C1 segment of cervical spinal cord (tissue), 14 donors: ENCODE results near the gene SDCBP2.

Source experiments
- DNase-seq, 14 donors: peaks; one replicate each; lab custom pipeline; 2025; lab: John Stamatoyannopoulos, UW

Gene SDCBP2

GRCh38 chr20:1331101-1331500, 2.2 kb upstream of the SDCBP2 start:
- no peak for DNase-seq

GRCh38 chr20:1330075-1330830, 1.3 kb upstream of the SDCBP2 start:
- DNase-seq, result peak in 5 of 14 donors; percentile 18 to 74 (median 44)

- DNase-seq, result no peak
These were observed 886 bp downstream of the SDCBP2 start for GRCh38 chr20:1327827-1328679.

DNA sequence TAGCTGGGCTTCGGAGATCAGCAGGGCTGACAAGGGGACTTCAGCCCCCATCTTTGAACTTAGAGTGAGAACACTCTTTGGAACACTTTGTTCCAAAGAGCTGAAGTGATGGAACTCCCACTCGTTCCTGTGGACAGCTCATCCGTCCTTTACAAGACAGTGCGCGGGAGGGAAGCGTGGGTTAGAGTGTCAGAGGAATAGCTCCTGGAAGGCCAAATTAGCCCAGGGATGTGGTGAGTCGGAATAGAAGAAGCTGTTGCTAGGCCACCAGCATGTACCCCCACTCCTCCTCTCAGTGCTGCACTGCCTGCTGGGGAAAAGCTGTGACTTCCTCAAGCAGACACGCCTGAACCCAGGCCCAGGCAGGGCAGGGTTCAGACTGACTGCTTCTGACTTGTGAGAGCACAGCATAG, 1.7 kb downstream of the SDCBP2 start:
- DNase-seq, result no peak

GRCh38 chr20:1326031-1326930, 2.7 kb downstream of the SDCBP2 start:
- no peak for DNase-seq

DNA sequence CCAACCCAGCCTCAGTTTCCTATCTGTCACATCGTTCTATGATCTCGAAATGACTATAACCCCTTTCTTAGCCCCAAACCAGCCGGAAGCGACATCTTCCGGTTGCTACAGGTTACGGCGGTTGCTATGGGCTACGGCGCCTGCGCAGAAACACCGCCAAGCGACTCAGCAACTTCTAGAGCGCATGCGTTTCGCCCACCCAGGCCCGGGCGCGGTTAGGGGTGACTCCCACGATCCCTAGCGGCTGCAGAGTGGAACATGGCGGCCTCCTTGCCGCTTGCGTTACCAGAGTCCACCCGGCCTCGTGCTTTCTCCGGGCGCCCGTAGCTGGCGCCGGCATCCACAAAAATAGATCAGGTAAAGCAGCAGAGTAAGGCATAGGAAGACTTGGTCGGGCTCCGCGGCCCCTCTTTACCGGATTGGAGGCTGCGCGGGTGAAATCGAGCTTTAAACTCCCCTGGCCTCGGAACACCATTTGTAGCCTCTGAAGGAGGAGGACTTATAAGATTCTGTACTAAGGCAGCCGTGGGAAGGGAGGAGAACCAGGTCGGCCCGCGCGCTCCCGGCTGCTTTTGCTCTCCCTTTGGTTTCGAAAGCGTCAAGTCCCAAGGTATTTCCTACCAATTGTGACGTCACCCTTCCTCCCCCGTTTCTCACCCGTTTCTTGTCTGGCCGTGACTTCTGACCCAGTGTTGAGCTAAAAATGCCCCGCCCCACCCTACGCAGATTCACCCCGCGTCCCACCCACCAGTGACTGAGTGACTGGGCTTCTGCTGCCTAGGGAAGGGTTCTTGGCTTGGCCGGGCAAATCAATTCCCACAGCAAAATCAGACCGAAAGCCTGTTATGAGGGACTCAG, 3.5 kb downstream of the SDCBP2 start:
- peak; percentile 67 to 97 (median 92) for DNase-seq

DNA sequence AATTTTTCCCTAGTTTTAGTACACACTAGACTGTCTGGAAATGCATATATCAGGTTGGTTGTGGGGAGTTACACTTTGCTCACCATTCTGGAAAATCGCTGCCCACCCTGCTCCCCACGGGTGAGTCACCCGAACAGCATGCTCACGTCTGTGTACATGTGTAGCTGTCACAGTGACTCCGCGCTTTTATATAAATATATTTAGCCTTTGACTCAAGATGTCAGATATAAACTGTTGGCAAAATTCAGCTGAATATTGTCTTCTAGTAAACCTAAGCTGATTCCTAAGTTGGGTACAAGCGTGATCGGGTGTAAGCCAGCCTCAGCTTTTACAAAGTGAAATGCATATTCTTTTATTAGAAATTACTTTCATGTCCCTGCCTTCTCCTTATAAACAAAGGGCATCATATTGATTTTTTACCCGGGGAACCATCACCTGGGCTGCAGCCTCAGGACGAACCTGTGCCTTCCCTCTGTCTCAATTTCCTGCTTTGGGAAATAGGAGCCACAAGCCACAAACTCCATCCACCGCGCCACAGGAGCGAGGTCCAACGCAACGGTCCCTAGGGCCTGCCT, 4.3 kb downstream of the SDCBP2 start:
- no peak for DNase-seq

- no peak for DNase-seq
These were observed 4.9 kb downstream of the SDCBP2 start for GRCh38 chr20:1323830-1324597.

- no peak for DNase-seq
These were observed 5.7 kb downstream of the SDCBP2 start for GRCh38 chr20:1323256-1323655.

DNA sequence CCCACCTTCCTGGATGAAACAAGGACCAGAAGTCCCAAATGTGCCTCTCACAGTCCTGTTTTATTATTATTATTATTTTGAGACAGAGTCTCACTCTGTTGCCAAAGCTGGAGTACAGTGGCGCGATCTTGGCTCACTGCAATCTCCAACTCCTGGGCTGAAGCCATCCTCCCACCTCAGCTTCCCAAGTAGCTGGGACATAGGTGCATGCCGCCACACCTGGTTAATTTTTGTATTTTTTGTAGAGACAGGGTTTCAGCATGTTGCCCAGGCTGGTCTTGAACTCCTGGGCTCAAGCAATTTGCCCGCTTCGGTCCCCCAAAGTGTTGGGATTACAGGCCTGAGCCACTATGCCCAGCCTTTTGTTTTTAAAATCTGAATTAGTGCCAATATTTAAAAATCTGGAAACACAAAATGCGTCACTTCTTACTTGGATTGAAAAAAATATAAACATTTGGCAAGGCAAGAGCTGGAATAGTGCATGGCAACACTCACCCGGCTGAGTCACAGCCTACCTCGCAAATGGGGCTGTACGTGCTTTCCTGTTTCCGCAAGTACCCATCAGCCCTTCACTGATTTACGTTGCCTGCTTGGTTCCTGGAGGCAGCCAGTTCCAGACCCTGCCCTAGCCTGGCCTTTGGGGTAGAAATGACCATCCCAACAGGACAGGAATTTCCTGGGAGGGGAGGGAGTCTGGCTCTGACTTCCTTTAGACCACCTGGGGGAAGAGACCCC, 6.3 kb downstream of the SDCBP2 start:
- no peak for DNase-seq

DNA sequence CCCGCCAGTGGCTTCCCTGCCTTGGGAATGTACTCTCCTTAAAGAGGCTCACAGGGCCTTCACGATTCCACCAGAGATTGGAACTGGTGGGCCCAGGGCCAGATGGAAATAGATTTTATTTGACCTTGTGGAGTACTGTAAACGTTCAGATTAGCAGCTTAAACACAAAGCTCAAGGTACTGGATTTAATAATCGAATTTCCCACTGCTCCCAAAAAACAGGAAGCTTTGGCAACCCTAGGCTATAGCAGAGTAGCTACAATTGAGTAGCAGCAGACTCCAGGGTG, 7.3 kb downstream of the SDCBP2 start:
- DNase-seq, result no peak

DNA sequence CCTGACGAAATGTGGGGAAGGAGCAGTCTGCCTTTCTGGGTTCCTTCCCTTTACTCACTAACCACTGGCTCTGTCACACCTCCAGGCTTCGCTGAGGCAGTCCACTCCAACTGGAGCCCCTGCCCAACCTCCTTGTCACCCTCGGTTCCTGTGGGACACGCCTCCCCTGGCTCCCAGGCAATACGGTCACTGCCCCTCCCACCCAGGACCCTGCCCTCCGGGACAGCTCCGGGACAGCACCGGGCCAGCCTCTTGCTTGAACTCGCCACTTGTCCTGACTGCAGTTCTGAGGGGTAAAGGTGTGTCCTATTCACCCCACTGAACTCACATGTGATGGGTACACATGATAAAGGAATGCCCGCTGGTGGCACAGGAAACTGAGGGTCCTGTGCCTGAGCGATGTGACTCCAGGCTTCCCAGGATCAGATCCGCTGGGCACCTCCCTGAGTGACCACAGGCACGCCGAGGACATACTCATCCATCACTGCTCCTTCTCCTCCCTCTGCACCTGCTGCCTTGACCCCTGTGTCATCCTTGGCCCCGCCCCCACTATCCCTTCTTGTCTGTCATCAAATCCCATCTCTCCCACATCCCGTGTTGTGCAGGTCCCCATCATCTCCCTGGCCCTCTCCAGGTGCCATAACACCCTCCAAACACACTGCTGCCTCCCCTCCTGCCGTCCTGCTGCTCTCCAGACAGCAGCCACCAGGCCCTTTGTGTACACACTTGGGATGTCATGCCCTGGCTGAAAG, 7.9 kb downstream of the SDCBP2 start:
- DNase-seq, result no peak

- DNase-seq, result no peak
These were observed 8.9 kb downstream of the SDCBP2 start for GRCh38 chr20:1320016-1320415.

- no peak for DNase-seq
These were observed 9.5 kb downstream of the SDCBP2 start for GRCh38 chr20:1319462-1319861.

DNA sequence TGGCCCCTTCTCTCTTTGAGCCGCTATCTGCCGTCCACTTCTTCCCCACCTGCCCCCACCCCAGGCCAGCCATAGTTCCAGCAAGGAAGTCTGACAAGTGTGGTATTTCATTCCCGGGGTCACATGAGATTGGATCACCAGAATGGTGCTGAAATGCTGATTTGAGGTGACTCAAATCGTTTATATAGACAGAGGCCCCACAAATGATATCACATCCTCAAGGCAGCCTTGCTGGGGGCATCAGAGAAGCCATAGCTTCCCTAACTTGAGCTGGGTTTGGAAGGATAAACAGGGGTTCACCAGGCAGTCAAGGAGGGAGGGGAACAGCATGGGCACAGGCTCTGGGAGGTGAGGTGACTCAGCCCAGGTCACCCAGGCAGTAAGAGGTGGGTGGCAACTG, 9.9 kb downstream of the SDCBP2 start:
- no peak for DNase-seq

DNA sequence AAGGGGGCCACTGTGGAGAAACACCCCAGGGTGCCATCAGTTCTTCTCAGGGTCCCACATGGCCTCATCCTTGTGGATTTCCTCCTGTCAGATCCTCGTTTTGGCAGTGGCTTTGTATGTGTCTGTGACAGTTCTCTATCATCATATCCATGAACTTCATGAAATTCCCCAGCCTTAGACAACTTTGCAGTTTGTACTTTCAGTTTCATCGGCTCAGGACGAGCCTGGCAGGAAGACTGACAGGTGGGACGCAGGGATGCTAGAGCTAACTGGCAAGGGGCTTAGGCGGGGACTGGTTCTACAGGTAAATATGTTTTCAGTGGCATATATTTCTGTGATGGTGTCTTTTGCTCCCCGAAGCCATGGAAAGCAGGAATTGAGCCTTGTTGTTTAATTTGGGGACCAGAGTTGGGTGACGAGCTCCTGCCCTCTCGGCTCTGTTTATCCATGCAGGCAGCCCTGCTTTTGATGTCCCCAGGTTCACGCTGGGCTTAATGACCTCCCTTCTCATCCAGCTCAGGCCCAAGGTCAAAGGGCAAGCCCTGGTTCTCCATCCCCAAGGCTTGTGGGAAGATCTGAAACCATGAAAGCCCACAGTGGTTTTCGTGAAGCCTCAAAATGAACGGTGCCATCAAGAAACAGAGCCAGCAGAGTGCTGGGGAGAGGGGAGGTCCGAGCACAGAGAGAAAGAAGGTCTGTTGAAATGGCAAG, 11.2 kb downstream of the SDCBP2 start:
- no peak for DNase-seq

DNA sequence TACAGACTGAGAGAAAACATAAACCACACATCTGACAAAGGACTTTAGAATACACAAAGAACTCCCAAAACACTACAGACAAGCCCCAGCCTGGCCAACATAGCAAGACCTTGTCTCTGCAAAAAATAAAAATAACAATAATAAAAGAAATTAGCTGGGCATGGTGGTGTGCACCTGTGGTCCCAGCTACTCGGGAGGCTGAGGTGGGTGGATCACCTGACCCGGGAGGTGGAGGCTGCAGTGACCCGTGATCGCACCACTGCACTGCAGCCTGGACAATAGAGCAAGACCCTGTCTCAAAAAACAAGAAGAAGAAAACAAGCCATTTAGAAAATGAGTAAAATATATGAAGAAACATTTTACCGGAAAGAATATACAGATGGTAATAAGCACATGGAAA, 13.1 kb downstream of the SDCBP2 start:
- DNase-seq, result no peak
